ENCODE results near the gene CDC42SE2. TPM values are rescaled to one million over a fixed set of nuclear protein-coding genes. Genes with fewer than 3 reads are reported as not detected.

CDC42SE2 gene
- total and polyA plus RNA-seq, 5 donors from 2014 or later: 241 to 429 (median 379) TPM

Other genes starting within 250 kb of the CDC42SE2 start
- 222 TPM for gene HINT1, start 98.8 kb upstream of the CDC42SE2 start, total RNA-seq
- 100 to 1,000 TPM; 355 to 440 (median 415) TPM for gene HINT1, start 98.8 kb upstream of the CDC42SE2 start, polyA plus RNA-seq
- gene LYRM7, start 93.1 kb upstream of the CDC42SE2 start, total RNA-seq: 6.5 TPM
- 1 to 10 TPM; 4.3 to 5.1 (median 4.7) TPM for gene LYRM7, start 93.1 kb upstream of the CDC42SE2 start, polyA plus RNA-seq